Measurements from ENCODE around the gene CFAP210. TPM values are rescaled to one million over a fixed set of nuclear protein-coding genes. Genes with fewer than 3 reads are reported as not detected.
"Not testable (repeated sequence)": the region's sequence is repeated elsewhere in the genome, so short reads cannot be mapped to it uniquely, and the experiment has no call there.

The CFAP210 gene
- polyA plus RNA-seq, 3 donors: 0.05 to 2.6 (median 0.21) TPM

GRCh38 chr2:169656164-169656563, 38.0 kb downstream of the CFAP210 start:
- 51 to 77% (median 59%) methylated on average over 3 of the region's 3 CpGs for WGBS, 3 donors
- no peak overlapping the region for H3K27ac ChIP-seq (ENCODE audit: low read depth, low read length)

- no peak overlapping the region for H3K27ac ChIP-seq (ENCODE audit: low read depth, low read length)
- WGBS, 3 donors: 70 to 80% (median 76%) methylated on average over 3 of the region's 3 CpGs
Observed at GRCh38 chr2:169653636-169654035, 40.6 kb downstream of the CFAP210 start.

GRCh38 chr2:169649278-169649677, 44.9 kb downstream of the CFAP210 start:
- 24 to 79% (median 73%) methylated on average over 1 of the region's 1 CpG for WGBS, 3 donors
- no peak overlapping the region for H3K27ac ChIP-seq (ENCODE audit: low read depth, low read length)

- WGBS, 3 donors: 73 to 95% (median 95%) methylated on average over 2 of the region's 2 CpGs
- H3K27ac ChIP-seq (ENCODE audit: low read depth, low read length): no peak overlapping the region
Observed at GRCh38 chr2:169647496-169647895, 46.7 kb downstream of the CFAP210 start.

GRCh38 chr2:169644173-169644572, 50.0 kb downstream of the CFAP210 start:
- H3K27ac ChIP-seq (ENCODE audit: low read depth, low read length): no peak overlapping the region
- WGBS, 3 donors: 51 to 63% (median 60%) methylated on average over 3 of the region's 3 CpGs

- WGBS, 3 donors: 39 to 89% (median 82%) methylated on average over 2 of the region's 2 CpGs
- no peak overlapping the region for H3K27ac ChIP-seq (ENCODE audit: low read depth, low read length)
Observed at GRCh38 chr2:169641464-169641863, 52.7 kb downstream of the CFAP210 start.

GRCh38 chr2:169640104-169640503, 54.1 kb downstream of the CFAP210 start:
- 50 to 97% (median 90%) methylated on average over 2 of the region's 2 CpGs for WGBS, 3 donors

GRCh38 chr2:169637620-169638019, 56.6 kb downstream of the CFAP210 start:
- WGBS, 3 donors: 95 to 96% (median 96%) methylated on average over 3 of the region's 3 CpGs
- H3K27ac ChIP-seq (ENCODE audit: low read depth, low read length): no peak overlapping the region

More at GRCh38 chr2:169640104-169640503, 54.1 kb downstream of the CFAP210 start:
- no peak overlapping the region for H3K27ac ChIP-seq (ENCODE audit: low read depth, low read length)

- 98% methylated on average over 8 of the region's 8 CpGs for WGBS, 3 donors
- no peak overlapping the region for H3K27ac ChIP-seq (ENCODE audit: low read depth, low read length)
Observed at GRCh38 chr2:169636440-169637097, 57.6 kb downstream of the CFAP210 start.

- 71 to 92% (median 89%) methylated on average over 3 of the region's 3 CpGs for WGBS, 3 donors
- H3K27ac ChIP-seq (ENCODE audit: low read depth, low read length): no peak overlapping the region
Observed at GRCh38 chr2:169625781-169626180, 68.4 kb downstream of the CFAP210 start.

- no peak overlapping the region for H3K27ac ChIP-seq (ENCODE audit: low read depth, low read length)
- 76 to 90% (median 88%) methylated on average over 4 of the region's 4 CpGs for WGBS, 3 donors
Observed at GRCh38 chr2:169623235-169623634, 71.0 kb downstream of the CFAP210 start.

GRCh38 chr2:169620509-169620908, 73.7 kb downstream of the CFAP210 start:
- WGBS, 3 donors: 78 to 87% (median 79%) methylated on average over 1 of the region's 1 CpG

GRCh38 chr2:169619946-169620345, 74.3 kb downstream of the CFAP210 start:
- no peak overlapping the region for H3K27ac ChIP-seq (ENCODE audit: low read depth, low read length)
- WGBS, 3 donors: 53 to 61% (median 55%) methylated on average over 3 of the region's 3 CpGs

More at GRCh38 chr2:169620509-169620908, 73.7 kb downstream of the CFAP210 start:
- H3K27ac ChIP-seq (ENCODE audit: low read depth, low read length): no peak overlapping the region

- WGBS, 3 donors: 100% methylated on average over 1 of the region's 1 CpG
- not testable (repeated sequence) for H3K27ac ChIP-seq (ENCODE audit: low read depth, low read length)
Observed at GRCh38 chr2:169615982-169616381, 78.2 kb downstream of the CFAP210 start.

- H3K27ac ChIP-seq (ENCODE audit: low read depth, low read length): no peak overlapping the region
- WGBS, 3 donors: 87 to 98% (median 92%) methylated on average over 2 of the region's 2 CpGs
Observed at GRCh38 chr2:169613876-169614275, 80.3 kb downstream of the CFAP210 start.

- 72 to 93% (median 84%) methylated on average over 2 of the region's 2 CpGs for WGBS, 3 donors
- H3K27ac ChIP-seq (ENCODE audit: low read depth, low read length): no peak overlapping the region
Observed at GRCh38 chr2:169609264-169609663, 84.9 kb downstream of the CFAP210 start.

GRCh38 chr2:169599568-169599967, 94.6 kb downstream of the CFAP210 start:
- no peak overlapping the region for H3K27ac ChIP-seq (ENCODE audit: low read depth, low read length)

GRCh38 chr2:169598982-169599381, 95.2 kb downstream of the CFAP210 start:
- H3K27ac ChIP-seq (ENCODE audit: low read depth, low read length): no peak overlapping the region
- WGBS, 3 donors: 93 to 96% (median 94%) methylated on average over 2 of the region's 2 CpGs

- WGBS, 3 donors: 78 to 86% (median 85%) methylated on average over 7 of the region's 7 CpGs
- not testable (repeated sequence) for H3K27ac ChIP-seq (ENCODE audit: low read depth, low read length)
Observed at GRCh38 chr2:169596546-169596945, 97.7 kb downstream of the CFAP210 start.

Data from adipose tissue (tissue), 3 donors.